ENCODE results near the gene DMGDH. TPM values are rescaled to one million over a fixed set of nuclear protein-coding genes. Genes with fewer than 3 reads are reported as not detected.
A peak's percentile ranks its signal among the peaks of the same experiment; 100 is the strongest.

The DMGDH gene
- total and polyA plus RNA-seq, 8 donors: 0.38 to 5.3 (median 1.8) TPM; not detected in 1

DNA sequence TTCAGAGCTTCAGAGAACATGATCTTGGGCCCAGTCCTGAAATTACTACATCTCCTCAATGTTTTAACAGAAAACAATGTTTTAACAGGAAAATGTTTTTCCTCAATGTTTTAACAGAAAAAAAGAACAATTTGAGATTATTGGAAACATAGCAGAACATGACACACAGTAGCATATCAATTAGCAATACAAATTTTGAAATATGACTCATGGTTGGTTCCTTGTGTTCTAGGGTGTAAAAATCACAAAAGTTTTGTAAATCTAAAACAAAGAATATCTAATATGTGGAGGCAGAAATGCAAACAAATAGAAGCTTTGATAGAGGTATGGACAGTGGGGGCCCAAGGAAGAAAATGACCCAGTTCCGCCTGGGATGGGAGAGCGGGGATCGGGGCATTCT, 61.6 kb downstream of the DMGDH start:
- peaks cover 0 to 7% (median 0%) of the 10 kb centered on the region in 4 donors for H3K9me3 ChIP-seq
- H3K27me3 ChIP-seq: no peaks in the 10 kb centered on the region
- 81 to 100% (median 97%) methylated on average over 3 of the region's 3 CpGs for WGBS, 5 donors
- H3K36me3 ChIP-seq: no peaks in the 10 kb centered on the region
- no peak for TF ChIP-seq POLR2AphosphoS5 (IDR thresholded peaks at IDR 0.05)
- no peak for TF ChIP-seq POLR2A (IDR thresholded peaks at IDR 0.05)
- TF ChIP-seq, protein P1, sequence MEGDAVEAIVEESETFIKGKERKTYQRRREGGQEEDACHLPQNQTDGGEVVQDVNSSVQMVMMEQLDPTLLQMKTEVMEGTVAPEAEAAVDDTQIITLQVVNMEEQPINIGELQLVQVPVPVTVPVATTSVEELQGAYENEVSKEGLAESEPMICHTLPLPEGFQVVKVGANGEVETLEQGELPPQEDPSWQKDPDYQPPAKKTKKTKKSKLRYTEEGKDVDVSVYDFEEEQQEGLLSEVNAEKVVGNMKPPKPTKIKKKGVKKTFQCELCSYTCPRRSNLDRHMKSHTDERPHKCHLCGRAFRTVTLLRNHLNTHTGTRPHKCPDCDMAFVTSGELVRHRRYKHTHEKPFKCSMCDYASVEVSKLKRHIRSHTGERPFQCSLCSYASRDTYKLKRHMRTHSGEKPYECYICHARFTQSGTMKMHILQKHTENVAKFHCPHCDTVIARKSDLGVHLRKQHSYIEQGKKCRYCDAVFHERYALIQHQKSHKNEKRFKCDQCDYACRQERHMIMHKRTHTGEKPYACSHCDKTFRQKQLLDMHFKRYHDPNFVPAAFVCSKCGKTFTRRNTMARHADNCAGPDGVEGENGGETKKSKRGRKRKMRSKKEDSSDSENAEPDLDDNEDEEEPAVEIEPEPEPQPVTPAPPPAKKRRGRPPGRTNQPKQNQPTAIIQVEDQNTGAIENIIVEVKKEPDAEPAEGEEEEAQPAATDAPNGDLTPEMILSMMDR (IDR thresholded peaks at IDR 0.05): no peak
- TF ChIP-seq EP300 (IDR thresholded peaks at IDR 0.05): no peak
- no peak overlapping the region for H3K27ac ChIP-seq
- no peak for DNase-seq
- no peak overlapping the region for H3K4me3 ChIP-seq
- intact Hi-C loops (cut with DNase I; ENCODE audit: low total_unique reads): no loop called here
- H3K4me1 ChIP-seq: no peaks in the 10 kb centered on the region

DNA sequence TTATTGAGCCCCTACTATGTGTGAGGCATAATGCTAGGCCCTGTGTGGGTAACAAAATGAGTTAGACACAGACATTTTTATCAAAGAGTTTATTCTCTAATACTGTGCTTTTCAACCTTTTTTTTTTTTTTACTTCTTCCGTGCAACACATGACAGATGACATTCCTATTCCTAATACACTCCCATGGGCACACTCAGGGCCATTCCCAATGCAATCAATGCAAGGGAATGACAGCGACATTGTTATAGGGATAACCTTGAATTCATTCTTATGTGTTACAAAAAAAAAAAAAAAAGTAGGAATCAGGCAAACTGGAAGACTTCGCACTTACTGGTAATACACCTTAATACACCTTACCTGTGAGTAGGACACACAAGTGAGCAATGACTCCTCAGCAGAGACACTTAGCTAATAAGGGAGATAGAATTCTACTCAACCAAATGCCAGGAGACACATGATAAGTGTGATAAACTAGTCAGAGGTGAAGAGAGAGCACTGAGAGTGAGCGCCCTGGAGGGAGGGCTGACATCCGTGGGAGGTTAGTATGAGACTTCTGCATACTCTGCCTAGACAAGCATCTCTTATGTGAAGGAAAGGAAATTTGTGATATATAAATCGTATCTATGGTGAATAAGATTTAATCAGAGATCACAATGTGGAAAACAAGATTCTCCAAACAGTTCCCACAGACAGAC, 63.4 kb downstream of the DMGDH start:
- no peak for DNase-seq
- H3K4me3 ChIP-seq: no peak overlapping the region
- no peaks in the 10 kb centered on the region for H3K27me3 ChIP-seq
- no peaks in the 10 kb centered on the region for H3K36me3 ChIP-seq
- TF ChIP-seq, protein P1 (IDR thresholded peaks at IDR 0.05): no peak
- TF ChIP-seq POLR2AphosphoS5 (IDR thresholded peaks at IDR 0.05) (no peak), POLR2A (IDR thresholded peaks at IDR 0.05) (no peak), EP300 (IDR thresholded peaks at IDR 0.05) (no peak)
- intact Hi-C loops (cut with DNase I; ENCODE audit: low total_unique reads): no loop called here
- H3K27ac ChIP-seq: no peak overlapping the region
- no peaks in the 10 kb centered on the region for H3K9me3 ChIP-seq
- no peaks in the 10 kb centered on the region for H3K4me1 ChIP-seq
- 89 to 95% (median 92%) methylated on average over 6 of the region's 6 CpGs for WGBS, 5 donors

- no peaks in the 10 kb centered on the region for H3K36me3 ChIP-seq
- H3K4me3 ChIP-seq: no peak overlapping the region
- no peaks in the 10 kb centered on the region for H3K4me1 ChIP-seq
- peak in 1 of 2 donors; percentile 22 for DNase-seq
- TF ChIP-seq, protein P1 (IDR thresholded peaks at IDR 0.05): no peak
- TF ChIP-seq POLR2A (IDR thresholded peaks at IDR 0.05) (no peak), POLR2AphosphoS5 (IDR thresholded peaks at IDR 0.05) (no peak), EP300 (IDR thresholded peaks at IDR 0.05) (no peak)
- no peaks in the 10 kb centered on the region for H3K27me3 ChIP-seq
- intact Hi-C loops (cut with DNase I; ENCODE audit: low total_unique reads): no loop called here
- WGBS, 5 donors: 60 to 73% (median 63%) methylated on average over 4 of the region's 4 CpGs
- no peak overlapping the region for H3K27ac ChIP-seq
- no peaks in the 10 kb centered on the region for H3K9me3 ChIP-seq
Measured at GRCh38 chr5:79005151-79005550, 64.3 kb downstream of the DMGDH start.

GRCh38 chr5:79002374-79002773, 67.1 kb downstream of the DMGDH start:
- no peaks in the 10 kb centered on the region for H3K9me3 ChIP-seq
- no peaks in the 10 kb centered on the region for H3K4me1 ChIP-seq
- no peaks in the 10 kb centered on the region for H3K36me3 ChIP-seq
- no peak overlapping the region for H3K4me3 ChIP-seq
- intact Hi-C loops (cut with DNase I; ENCODE audit: low total_unique reads): no loop called here
- DNase-seq: no peak
- H3K27me3 ChIP-seq: no peaks in the 10 kb centered on the region
- TF ChIP-seq POLR2A (IDR thresholded peaks at IDR 0.05): no peak
- WGBS, 5 donors: 50 to 81% (median 61%) methylated on average over 1 of the region's 1 CpG
- no peak overlapping the region for H3K27ac ChIP-seq

- H3K9me3 ChIP-seq: no peaks in the 10 kb centered on the region
- no peaks in the 10 kb centered on the region for H3K27me3 ChIP-seq
- H3K4me3 ChIP-seq: no peak overlapping the region
- H3K36me3 ChIP-seq: no peaks in the 10 kb centered on the region
- intact Hi-C loops (cut with DNase I; ENCODE audit: low total_unique reads): no loop called here
- DNase-seq: no peak
- TF ChIP-seq POLR2AphosphoS5 (IDR thresholded peaks at IDR 0.05) (no peak), EP300 (IDR thresholded peaks at IDR 0.05) (no peak), POLR2A (IDR thresholded peaks at IDR 0.05) (no peak)
- TF ChIP-seq, protein P1 (IDR thresholded peaks at IDR 0.05): no peak
- H3K4me1 ChIP-seq: no peaks in the 10 kb centered on the region
- no peak overlapping the region for H3K27ac ChIP-seq
Measured at GRCh38 chr5:79001471-79001870, 68.0 kb downstream of the DMGDH start.
